Mesenchymal stem cell (in vitro differentiated cells and primary cell): ENCODE results near the gene TRAIP.

ENCODE experiments used
- DNase-seq: peaks from one replicate; pipeline ENCODE4 v3.0.0-alpha.2; 2013
- H2AFZ ChIP-seq: one replicate; pipeline ENCODE4 v1.6.1; 2013; ENCODE audit warnings: low read depth, mild to moderate bottlenecking, control low read depth, inconsistent platforms, low read length, moderate library complexity
- H2AK5ac ChIP-seq: 2 replicates; pipeline ENCODE4 v1.6.1; 2013; ENCODE audit warnings: low read length, moderate library complexity, mild to moderate bottlenecking, inconsistent platforms; ENCODE audit not compliant: severe bottlenecking
- H2BK120ac ChIP-seq: one replicate; pipeline ENCODE4 v1.6.1; 2013; ENCODE audit warnings: low read depth, mild to moderate bottlenecking, inconsistent platforms, low read length, moderate library complexity
- H2BK12ac ChIP-seq, 2 experiments: one replicate each; pipeline ENCODE4 v1.6.1; 2013; ENCODE audit warnings: inconsistent platforms in 2 of 2, low read length in 2 of 2, mild to moderate bottlenecking in 2 of 2, moderate library complexity in 2 of 2, control low read depth in 1 of 2
- H2BK15ac ChIP-seq: one replicate; pipeline ENCODE4 v1.6.1; 2013; ENCODE audit warnings: mild to moderate bottlenecking, low read depth, inconsistent platforms; ENCODE audit not compliant: poor library complexity, severe bottlenecking
- H2BK5ac ChIP-seq: 2 replicates; pipeline ENCODE4 v1.6.1; 2013; ENCODE audit warnings: low read depth, mild to moderate bottlenecking, low read length, control low read depth, inconsistent platforms; ENCODE audit not compliant: poor library complexity, severe bottlenecking
- H3K14ac ChIP-seq, 2 experiments: one replicate each; pipeline ENCODE4 v1.6.1; 2013; ENCODE audit warnings: inconsistent platforms in 2 of 2, low read length in 2 of 2, control low read depth in 1 of 2, mild to moderate bottlenecking in 1 of 2, moderate library complexity in 1 of 2
- H3K18ac ChIP-seq, 2 experiments: one replicate each; pipeline ENCODE4 v1.6.1; 2013; ENCODE audit warnings: inconsistent platforms in 2 of 2, low read length in 2 of 2, control low read depth in 1 of 2, low read depth in 1 of 2, mild to moderate bottlenecking in 1 of 2
- H3K23ac ChIP-seq, 2 experiments: one replicate each; pipeline ENCODE4 v1.6.1; 2013; ENCODE audit warnings: inconsistent platforms in 2 of 2, low read length in 2 of 2, mild to moderate bottlenecking in 2 of 2, moderate library complexity in 2 of 2, control low read depth in 1 of 2
- H3K27ac ChIP-seq: 2 replicates; pipeline ENCODE4 v1.5.1; 2013; ENCODE audit warnings: mild to moderate bottlenecking, moderate library complexity, low read length, control low read depth, inconsistent platforms; ENCODE audit not compliant: poor library complexity, severe bottlenecking
- H3K27me3 ChIP-seq, 2 experiments: 2 replicates each; pipeline versions ENCODE4 v1.6.1 to v1.7.0; 2013; ENCODE audit warnings: low read length in 2 of 2, mild to moderate bottlenecking in 2 of 2, moderate library complexity in 2 of 2, control low read depth in 1 of 2, inconsistent platforms in 1 of 2; ENCODE audit not compliant: control insufficient read depth in 1 of 2, insufficient read depth in 1 of 2
- H3K36me3 ChIP-seq, 2 experiments: 2 replicates each; pipeline versions ENCODE4 v1.6.1 to v1.7.0; 2013; ENCODE audit warnings: low read length in 2 of 2, control low read depth in 1 of 2, inconsistent platforms in 1 of 2, low read depth in 1 of 2, mild to moderate bottlenecking in 1 of 2; ENCODE audit not compliant: insufficient read depth in 2 of 2, control insufficient read depth in 1 of 2
- H3K4ac ChIP-seq, 2 experiments: one replicate each; pipeline ENCODE4 v1.6.1; 2013; ENCODE audit warnings: inconsistent platforms in 2 of 2, low read length in 2 of 2, mild to moderate bottlenecking in 2 of 2, moderate library complexity in 2 of 2, control low read depth in 1 of 2, low read depth in 1 of 2
- H3K4me1 ChIP-seq: 2 replicates; pipeline ENCODE4 v1.6.1; 2013; ENCODE audit warnings: low read depth, low read length, control low read depth; ENCODE audit not compliant: control insufficient read depth, insufficient read depth
- H3K4me2 ChIP-seq: 2 replicates; pipeline ENCODE4 v1.6.1; 2013; ENCODE audit warnings: low read length, mild to moderate bottlenecking, inconsistent platforms; ENCODE audit not compliant: poor library complexity, severe bottlenecking
- H3K4me3 ChIP-seq, 2 experiments: 2 replicates each; pipeline versions ENCODE4 v1.5.1 to v1.7.0; 2013; ENCODE audit warnings: low read length in 2 of 2, mild to moderate bottlenecking in 2 of 2, control low read depth in 1 of 2, low read depth in 1 of 2; ENCODE audit not compliant: insufficient read depth in 1 of 2
- H3K79me1 ChIP-seq: replicated peaks from 2 replicates; pipeline ENCODE4 v1.6.1; 2013; ENCODE audit warnings: mild to moderate bottlenecking, control low read depth, low read length, inconsistent platforms; ENCODE audit not compliant: poor library complexity, severe bottlenecking
- H3K9ac ChIP-seq: 2 replicates; pipeline ENCODE4 v1.7.0; 2013; ENCODE audit warnings: mild to moderate bottlenecking, low read length, moderate library complexity
- H3K9me3 ChIP-seq: 2 replicates; pipeline ENCODE4 v1.7.0; 2013; ENCODE audit warnings: mild to moderate bottlenecking, low read length; ENCODE audit not compliant: control insufficient read depth
- H4K8ac ChIP-seq: one replicate; pipeline ENCODE4 v1.6.1; 2013; ENCODE audit warnings: inconsistent platforms, mild to moderate bottlenecking, low read length, moderate library complexity
- H4K91ac ChIP-seq: one replicate; pipeline ENCODE4 v1.6.1; 2013; ENCODE audit warnings: mild to moderate bottlenecking, low read length, inconsistent platforms
- WGBS: methylation state at CpG from one replicate; pipeline ENCODE4 v1.1.7; 2013; ENCODE audit warnings: mixed read lengths; 5-methylcytosine and 5-hydroxymethylcytosine counted together

TRAIP gene

GRCh38 chr3:49902511-49903345 lies 46.4 kb upstream of the TRAIP start:
- Histone ChIP-seq H3K27ac (no peak overlapping the region), H3K4me1 (peaks cover 19% of the 10 kb centered on the region), H2BK12ac (no peak overlapping the region), H2BK120ac (no peak overlapping the region), H3K23ac (no peak overlapping the region), H2BK15ac (no peak overlapping the region), H3K4ac (no peak overlapping the region), H3K4me3 (no peak overlapping the region), H3K27me3 (peaks cover 0 to 3% of the 10 kb centered on the region in 2 experiments), H3K9me3 (no peaks in the 10 kb centered on the region), H2BK5ac (no peak overlapping the region), H4K8ac (no peak overlapping the region), H4K91ac (no peak overlapping the region), H3K9ac (no peak overlapping the region), H3K36me3 (no peaks in the 10 kb centered on the region), H2AK5ac (no peak overlapping the region), H2AFZ (no peak overlapping the region), H3K4me2 (no peak overlapping the region), H3K14ac (no peak overlapping the region), H3K18ac (no peak overlapping the region), H3K79me1 (no peaks in the 10 kb centered on the region)
- DNase-seq: no peak
- 96% methylated on average over 44 of the region's 44 CpGs for WGBS

GRCh38 chr3:49901366-49902339 lies 45.3 kb upstream of the TRAIP start:
- Histone ChIP-seq H2AK5ac (no peak overlapping the region), H2BK5ac (no peak overlapping the region), H3K4me3 (no peak overlapping the region), H3K79me1 (no peaks in the 10 kb centered on the region), H3K9ac (no peak overlapping the region), H3K4me1 (peaks cover 19% of the 10 kb centered on the region), H3K36me3 (no peaks in the 10 kb centered on the region), H3K23ac (no peak overlapping the region), H3K27me3 (peaks cover 0 to 6% of the 10 kb centered on the region in 2 experiments), H3K4me2 (no peak overlapping the region), H4K8ac (no peak overlapping the region), H3K9me3 (no peaks in the 10 kb centered on the region), H3K4ac (no peak overlapping the region), H2AFZ (no peak overlapping the region), H2BK12ac (no peak overlapping the region), H3K18ac (no peak overlapping the region), H2BK120ac (no peak overlapping the region), H3K14ac (no peak overlapping the region), H3K27ac (no peak overlapping the region), H2BK15ac (no peak overlapping the region), H4K91ac (no peak overlapping the region)
- DNase-seq: peak; percentile 26
- 80% methylated on average over 5 of the region's 11 CpGs for WGBS

GRCh38 chr3:49900491-49901153 lies 44.3 kb upstream of the TRAIP start:
- 79% methylated on average over 8 of the region's 8 CpGs for WGBS

More at GRCh38 chr3:49900491-49901153, 44.3 kb upstream of the TRAIP start:
- Histone ChIP-seq H3K79me1 (no peaks in the 10 kb centered on the region), H3K27ac (no peak overlapping the region), H3K4me2 (no peak overlapping the region), H3K4me1 (peaks cover 13% of the 10 kb centered on the region), H2AFZ (no peak overlapping the region), H3K9me3 (no peaks in the 10 kb centered on the region), H3K4me3 (no peak overlapping the region), H3K23ac (no peak overlapping the region), H4K8ac (no peak overlapping the region), H3K18ac (no peak overlapping the region), H2AK5ac (no peak overlapping the region), H2BK5ac (no peak overlapping the region), H4K91ac (no peak overlapping the region), H3K4ac (no peak overlapping the region), H3K9ac (no peak overlapping the region), H2BK120ac (no peak overlapping the region), H2BK12ac (no peak overlapping the region), H3K27me3 (peaks cover 7 to 11% of the 10 kb centered on the region in 2 experiments), H3K36me3 (no peaks in the 10 kb centered on the region), H2BK15ac (no peak overlapping the region), H3K14ac (peak overlapping the region in 1 of 2 experiments; percentile 44)
- DNase-seq: no peak
